ENCODE results near the gene WDR74. TPM values are rescaled to one million over a fixed set of nuclear protein-coding genes. Genes with fewer than 3 reads are reported as not detected.

The WDR74 gene
- total and polyA plus RNA-seq, 2 of the 13 experiments (the other 11 are each of a cell fraction or from before 2014, with no cell fraction given), result 77.0 to 83.3 TPM

DNA sequence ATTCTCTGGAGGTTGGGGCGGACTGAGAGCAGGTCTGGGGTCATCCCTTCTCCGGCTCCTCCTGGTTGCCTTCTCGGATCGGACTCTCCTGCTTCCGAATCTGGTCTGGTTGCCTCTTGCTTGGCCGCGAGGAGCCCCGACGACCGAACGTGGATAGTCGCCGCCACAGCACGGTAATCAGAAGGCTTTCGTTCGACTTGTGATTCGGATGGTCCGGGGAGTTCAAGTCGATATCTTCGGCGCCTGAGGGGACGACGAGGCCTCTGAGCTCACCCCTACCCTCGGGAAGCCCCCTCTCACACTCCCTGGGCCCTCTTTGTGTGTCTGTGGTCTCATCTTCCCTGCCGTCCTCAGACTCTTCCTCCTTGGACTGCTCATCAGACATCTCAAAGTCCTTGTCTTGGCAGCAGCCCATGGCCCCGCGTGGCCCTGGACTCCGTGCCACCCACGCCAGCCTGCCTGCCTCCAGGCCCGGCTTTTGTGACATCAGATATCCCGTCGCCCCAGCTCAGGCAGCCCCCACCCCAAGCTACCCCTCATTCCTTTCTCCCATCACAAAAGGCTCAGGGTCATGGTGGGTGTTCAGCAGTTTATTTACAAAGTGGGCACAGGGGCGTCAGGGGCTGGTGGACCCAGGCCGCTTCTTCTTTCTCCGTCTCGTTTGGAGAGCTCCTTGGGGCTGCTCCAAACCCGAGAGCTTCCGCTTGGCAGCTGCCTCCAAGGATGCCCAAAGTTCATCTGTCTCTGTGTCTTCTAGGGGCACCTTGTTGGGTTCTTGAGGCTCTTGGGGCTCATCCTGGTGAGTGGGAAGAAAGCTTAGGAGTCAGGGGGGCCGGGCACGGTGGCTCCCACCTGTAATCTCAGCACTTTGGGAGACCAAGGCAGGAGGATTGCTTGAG is 6.8 kb downstream of the WDR74 start, which contains the start of gene TEX54 (continued):
- TF ChIP-seq, protein P1, sequence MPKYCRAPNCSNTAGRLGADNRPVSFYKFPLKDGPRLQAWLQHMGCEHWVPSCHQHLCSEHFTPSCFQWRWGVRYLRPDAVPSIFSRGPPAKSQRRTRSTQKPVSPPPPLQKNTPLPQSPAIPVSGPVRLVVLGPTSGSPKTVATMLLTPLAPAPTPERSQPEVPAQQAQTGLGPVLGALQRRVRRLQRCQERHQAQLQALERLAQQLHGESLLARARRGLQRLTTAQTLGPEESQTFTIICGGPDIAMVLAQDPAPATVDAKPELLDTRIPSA (CRISPR knock-in tag; IDR thresholded peaks at IDR 0.05; ENCODE audit: borderline replicate concordance), result no peak
- TF ChIP-seq JUN (CRISPR knock-in tag; IDR thresholded peaks at IDR 0.05), result no peak
- TF ChIP-seq, protein P2, sequence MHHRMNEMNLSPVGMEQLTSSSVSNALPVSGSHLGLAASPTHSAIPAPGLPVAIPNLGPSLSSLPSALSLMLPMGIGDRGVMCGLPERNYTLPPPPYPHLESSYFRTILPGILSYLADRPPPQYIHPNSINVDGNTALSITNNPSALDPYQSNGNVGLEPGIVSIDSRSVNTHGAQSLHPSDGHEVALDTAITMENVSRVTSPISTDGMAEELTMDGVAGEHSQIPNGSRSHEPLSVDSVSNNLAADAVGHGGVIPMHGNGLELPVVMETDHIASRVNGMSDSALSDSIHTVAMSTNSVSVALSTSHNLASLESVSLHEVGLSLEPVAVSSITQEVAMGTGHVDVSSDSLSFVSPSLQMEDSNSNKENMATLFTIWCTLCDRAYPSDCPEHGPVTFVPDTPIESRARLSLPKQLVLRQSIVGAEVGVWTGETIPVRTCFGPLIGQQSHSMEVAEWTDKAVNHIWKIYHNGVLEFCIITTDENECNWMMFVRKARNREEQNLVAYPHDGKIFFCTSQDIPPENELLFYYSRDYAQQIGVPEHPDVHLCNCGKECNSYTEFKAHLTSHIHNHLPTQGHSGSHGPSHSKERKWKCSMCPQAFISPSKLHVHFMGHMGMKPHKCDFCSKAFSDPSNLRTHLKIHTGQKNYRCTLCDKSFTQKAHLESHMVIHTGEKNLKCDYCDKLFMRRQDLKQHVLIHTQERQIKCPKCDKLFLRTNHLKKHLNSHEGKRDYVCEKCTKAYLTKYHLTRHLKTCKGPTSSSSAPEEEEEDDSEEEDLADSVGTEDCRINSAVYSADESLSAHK (CRISPR knock-in tag; IDR thresholded peaks at IDR 0.05; ENCODE audit: borderline replicate concordance), result no peak
- TF ChIP-seq FOXP1 (IDR thresholded peaks at IDR 0.05), result no peak
- no peak for TF ChIP-seq FOXP1 (CRISPR knock-in tag; IDR thresholded peaks at IDR 0.05)
- TF ChIP-seq HDAC1 (CRISPR knock-in tag; IDR thresholded peaks at IDR 0.05), result peak; percentile 32; the same call in 1 of the 2 replicates
- TF ChIP-seq, protein P3, sequence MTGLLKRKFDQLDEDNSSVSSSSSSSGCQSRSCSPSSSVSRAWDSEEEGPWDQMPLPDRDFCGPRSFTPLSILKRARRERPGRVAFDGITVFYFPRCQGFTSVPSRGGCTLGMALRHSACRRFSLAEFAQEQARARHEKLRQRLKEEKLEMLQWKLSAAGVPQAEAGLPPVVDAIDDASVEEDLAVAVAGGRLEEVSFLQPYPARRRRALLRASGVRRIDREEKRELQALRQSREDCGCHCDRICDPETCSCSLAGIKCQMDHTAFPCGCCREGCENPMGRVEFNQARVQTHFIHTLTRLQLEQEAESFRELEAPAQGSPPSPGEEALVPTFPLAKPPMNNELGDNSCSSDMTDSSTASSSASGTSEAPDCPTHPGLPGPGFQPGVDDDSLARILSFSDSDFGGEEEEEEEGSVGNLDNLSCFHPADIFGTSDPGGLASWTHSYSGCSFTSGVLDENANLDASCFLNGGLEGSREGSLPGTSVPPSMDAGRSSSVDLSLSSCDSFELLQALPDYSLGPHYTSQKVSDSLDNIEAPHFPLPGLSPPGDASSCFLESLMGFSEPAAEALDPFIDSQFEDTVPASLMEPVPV (CRISPR knock-in tag; IDR thresholded peaks at IDR 0.05), result 0 out of 2 replicates have a peak, but pooled peaks have one; percentile 58
- TF ChIP-seq MEF2D (CRISPR knock-in tag; IDR thresholded peaks at IDR 0.05), result no peak
- TF ChIP-seq, protein P4, sequence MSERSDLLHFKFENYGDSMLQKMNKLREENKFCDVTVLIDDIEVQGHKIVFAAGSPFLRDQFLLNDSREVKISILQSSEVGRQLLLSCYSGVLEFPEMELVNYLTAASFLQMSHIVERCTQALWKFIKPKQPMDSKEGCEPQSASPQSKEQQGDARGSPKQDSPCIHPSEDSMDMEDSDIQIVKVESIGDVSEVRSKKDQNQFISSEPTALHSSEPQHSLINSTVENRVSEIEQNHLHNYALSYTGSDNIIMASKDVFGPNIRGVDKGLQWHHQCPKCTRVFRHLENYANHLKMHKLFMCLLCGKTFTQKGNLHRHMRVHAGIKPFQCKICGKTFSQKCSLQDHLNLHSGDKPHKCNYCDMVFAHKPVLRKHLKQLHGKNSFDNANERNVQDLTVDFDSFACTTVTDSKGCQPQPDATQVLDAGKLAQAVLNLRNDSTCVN (CRISPR knock-in tag; IDR thresholded peaks at IDR 0.05; ENCODE audit: borderline replicate concordance), result peak; percentile 28; the same call in 1 of the 2 replicates
- TF ChIP-seq, protein P5, sequence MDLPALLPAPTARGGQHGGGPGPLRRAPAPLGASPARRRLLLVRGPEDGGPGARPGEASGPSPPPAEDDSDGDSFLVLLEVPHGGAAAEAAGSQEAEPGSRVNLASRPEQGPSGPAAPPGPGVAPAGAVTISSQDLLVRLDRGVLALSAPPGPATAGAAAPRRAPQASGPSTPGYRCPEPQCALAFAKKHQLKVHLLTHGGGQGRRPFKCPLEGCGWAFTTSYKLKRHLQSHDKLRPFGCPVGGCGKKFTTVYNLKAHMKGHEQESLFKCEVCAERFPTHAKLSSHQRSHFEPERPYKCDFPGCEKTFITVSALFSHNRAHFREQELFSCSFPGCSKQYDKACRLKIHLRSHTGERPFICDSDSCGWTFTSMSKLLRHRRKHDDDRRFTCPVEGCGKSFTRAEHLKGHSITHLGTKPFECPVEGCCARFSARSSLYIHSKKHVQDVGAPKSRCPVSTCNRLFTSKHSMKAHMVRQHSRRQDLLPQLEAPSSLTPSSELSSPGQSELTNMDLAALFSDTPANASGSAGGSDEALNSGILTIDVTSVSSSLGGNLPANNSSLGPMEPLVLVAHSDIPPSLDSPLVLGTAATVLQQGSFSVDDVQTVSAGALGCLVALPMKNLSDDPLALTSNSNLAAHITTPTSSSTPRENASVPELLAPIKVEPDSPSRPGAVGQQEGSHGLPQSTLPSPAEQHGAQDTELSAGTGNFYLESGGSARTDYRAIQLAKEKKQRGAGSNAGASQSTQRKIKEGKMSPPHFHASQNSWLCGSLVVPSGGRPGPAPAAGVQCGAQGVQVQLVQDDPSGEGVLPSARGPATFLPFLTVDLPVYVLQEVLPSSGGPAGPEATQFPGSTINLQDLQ (CRISPR knock-in tag; IDR thresholded peaks at IDR 0.05), result no peak
- TF ChIP-seq ZFP1 (CRISPR knock-in tag; IDR thresholded peaks at IDR 0.05), result no peak
- TF ChIP-seq MED8 (CRISPR knock-in tag; IDR thresholded peaks at IDR 0.05; ENCODE audit: insufficient replicate concordance), result no peak
- no peak for TF ChIP-seq RELA (CRISPR knock-in tag; IDR thresholded peaks at IDR 0.05)
- no peak for TF ChIP-seq ZBTB20 (CRISPR knock-in tag; IDR thresholded peaks at IDR 0.05; ENCODE audit: borderline replicate concordance, low read depth)
- TF ChIP-seq EED (CRISPR knock-in tag; IDR thresholded peaks at IDR 0.05), result 0 out of 2 replicates have a peak, but pooled peaks have one; percentile 46
- no peak for TF ChIP-seq MTA1 (CRISPR knock-in tag; IDR thresholded peaks at IDR 0.05; ENCODE audit: borderline replicate concordance)
- TF ChIP-seq AGO2 (optimal IDR thresholded peaks at IDR 0.05; ENCODE audit: low read depth, low read length), result peak; percentile 91
- no peak for TF ChIP-seq ZFP36L2 (CRISPR knock-in tag; IDR thresholded peaks at IDR 0.05)
- peak; percentile 54; the same call in 1 of the 2 replicates for TF ChIP-seq HOXA5 (CRISPR knock-in tag; IDR thresholded peaks at IDR 0.05)
- no peak for TF ChIP-seq FOXK2 (IDR thresholded peaks at IDR 0.05)
- TF ChIP-seq JUNB (CRISPR knock-in tag; IDR thresholded peaks at IDR 0.05; ENCODE audit: borderline replicate concordance), result no peak

All from HepG2 (cell line).